GM12865 (cell line): ENCODE data around the gene SLC7A10.
"Not testable (repeated sequence)": the region's sequence is repeated elsewhere in the genome, so short reads cannot be mapped to it uniquely, and the experiment has no call there.

Experiments used
- DNase-seq: peaks from one replicate; pipeline ENCODE4 v3.0.0; 2010; ENCODE audit warnings: low read depth
- H3K4me3 ChIP-seq: 2 replicates; pipeline ENCODE4 v1.5.1; 2011; ENCODE audit warnings: mild to moderate bottlenecking, low read depth, low read length, control low read depth
- TF ChIP-seq, protein P1 (sequence below): IDR thresholded peaks from 2 replicates; pipeline ENCODE4 v1.5.1; 2011; ENCODE audit warnings: low read length, control low read depth, low read depth, inconsistent platforms; ENCODE audit not compliant: insufficient read depth; ENCODE audit errors: missing control alignments

The SLC7A10 gene

DNA sequence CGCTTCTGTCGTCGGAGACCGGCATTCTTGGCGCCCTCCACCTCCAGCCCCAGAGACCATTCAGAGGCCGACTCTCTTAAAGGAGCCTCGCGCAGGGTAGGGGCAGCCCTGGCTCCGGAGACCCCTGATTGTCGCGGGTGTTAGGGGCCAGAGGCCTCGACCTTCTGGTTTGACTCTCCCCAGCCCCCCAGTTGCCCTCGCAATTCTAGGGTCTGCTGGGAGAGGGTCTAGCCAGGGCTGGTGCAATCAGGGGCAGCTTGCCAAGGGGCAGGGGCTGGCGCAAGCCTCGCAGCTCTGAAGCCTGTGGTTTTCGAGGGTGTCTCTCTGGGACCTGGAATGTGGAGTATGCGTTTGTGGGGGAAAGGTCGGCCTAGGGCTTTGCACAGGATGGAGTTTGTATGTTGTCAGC lies 1.6 kb upstream of the SLC7A10 start:
- no peak overlapping the region for H3K4me3 ChIP-seq
- TF ChIP-seq, protein P1, sequence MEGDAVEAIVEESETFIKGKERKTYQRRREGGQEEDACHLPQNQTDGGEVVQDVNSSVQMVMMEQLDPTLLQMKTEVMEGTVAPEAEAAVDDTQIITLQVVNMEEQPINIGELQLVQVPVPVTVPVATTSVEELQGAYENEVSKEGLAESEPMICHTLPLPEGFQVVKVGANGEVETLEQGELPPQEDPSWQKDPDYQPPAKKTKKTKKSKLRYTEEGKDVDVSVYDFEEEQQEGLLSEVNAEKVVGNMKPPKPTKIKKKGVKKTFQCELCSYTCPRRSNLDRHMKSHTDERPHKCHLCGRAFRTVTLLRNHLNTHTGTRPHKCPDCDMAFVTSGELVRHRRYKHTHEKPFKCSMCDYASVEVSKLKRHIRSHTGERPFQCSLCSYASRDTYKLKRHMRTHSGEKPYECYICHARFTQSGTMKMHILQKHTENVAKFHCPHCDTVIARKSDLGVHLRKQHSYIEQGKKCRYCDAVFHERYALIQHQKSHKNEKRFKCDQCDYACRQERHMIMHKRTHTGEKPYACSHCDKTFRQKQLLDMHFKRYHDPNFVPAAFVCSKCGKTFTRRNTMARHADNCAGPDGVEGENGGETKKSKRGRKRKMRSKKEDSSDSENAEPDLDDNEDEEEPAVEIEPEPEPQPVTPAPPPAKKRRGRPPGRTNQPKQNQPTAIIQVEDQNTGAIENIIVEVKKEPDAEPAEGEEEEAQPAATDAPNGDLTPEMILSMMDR: no peak
- no peak for DNase-seq

DNA sequence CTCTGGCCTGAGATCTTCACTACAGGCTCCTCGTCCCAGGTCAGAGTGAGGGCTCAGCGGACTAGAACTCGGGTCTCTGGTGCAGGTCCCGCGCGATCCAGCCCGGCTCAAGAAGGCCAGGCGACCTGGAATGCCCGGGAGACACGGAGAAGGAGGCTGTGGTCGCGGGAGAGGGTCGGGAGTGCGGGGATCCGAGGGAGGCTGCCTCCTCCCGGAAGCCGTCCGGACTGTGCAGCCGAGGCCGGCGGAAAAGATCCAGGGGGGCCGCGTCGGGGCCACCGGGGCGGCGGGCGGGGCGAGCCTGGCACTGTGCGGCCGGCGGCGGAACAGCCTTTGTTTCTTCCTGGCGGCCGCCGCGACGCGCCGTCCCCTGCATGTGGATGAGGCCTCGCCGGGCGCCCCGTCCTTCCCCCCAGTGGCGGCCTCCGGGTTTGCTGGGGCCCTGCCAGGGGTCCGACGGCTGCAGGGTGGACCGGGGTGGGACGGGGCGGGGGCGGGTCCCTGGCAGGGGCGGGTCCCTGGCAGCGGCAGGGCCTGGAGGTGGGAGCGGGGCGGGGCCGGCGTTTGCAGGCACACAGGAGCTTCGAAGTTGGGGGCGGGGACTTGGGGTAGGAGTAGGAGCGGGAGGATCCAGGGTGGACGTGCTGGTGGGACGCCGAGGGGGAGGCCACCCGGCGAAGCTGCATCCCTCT lies 1.0 kb upstream of the SLC7A10 start:
- TF ChIP-seq, protein P1: no peak
- H3K4me3 ChIP-seq: no peak overlapping the region
- no peak for DNase-seq

DNA sequence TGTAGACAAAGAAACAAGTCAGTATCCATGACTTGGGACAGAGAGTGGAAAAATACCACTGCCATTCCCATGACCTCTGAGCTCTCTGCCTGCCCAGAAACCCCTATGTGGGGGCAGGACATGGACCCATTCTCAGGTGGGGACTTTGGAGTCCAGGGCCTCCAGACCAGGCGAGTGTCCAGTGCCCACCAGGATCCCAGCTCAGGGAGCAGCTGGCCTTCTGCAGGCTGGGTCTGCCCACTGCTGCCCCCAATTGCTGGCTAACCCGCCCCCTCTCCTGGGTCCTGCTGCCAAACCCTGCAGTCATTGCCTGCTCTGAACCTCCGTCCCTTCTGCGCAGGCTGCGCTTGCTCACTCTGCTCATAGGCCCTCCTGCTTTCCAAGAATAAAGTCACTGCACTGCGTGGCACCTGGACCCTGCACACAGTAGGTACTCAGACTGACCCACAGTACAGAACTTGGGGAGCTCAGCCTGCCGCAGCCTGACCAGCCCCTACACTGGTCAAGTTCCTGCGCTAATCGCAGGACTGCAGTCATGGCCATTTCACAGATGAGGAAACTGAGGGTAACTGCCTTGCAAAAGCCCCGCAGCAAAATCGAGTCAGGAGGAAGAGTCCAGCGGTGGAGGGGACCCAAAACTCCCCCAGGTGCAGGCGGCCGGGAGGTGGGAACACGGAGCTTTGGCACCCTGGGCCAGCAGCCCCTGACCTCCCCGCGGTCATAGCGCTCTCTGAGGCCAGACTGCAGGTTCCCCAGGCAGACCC lies 774 bp downstream of the SLC7A10 start:
- no peak for DNase-seq
- no peak overlapping the region for H3K4me3 ChIP-seq
- TF ChIP-seq, protein P1: no peak

DNA sequence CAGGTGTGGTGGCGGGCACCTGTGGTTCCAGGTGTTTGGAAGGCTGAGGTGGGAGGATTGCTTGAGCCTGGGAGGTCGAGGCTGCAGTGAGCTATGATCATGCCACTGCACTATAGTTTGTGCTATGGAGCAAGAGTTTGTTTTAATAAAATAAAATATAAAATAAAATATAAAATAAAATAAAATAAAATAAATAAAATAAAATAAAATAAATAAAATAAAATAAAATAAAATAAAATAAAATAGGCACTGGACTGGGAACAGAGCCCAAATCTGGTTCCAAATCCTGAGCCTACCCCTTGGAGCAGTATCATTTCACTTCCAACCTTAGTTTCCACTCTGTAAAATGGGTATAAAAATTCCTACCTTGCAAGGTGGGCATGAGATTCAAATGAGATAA lies 3.4 kb downstream of the SLC7A10 start:
- DNase-seq, H3K4me3 ChIP-seq: not testable (repeated sequence)

DNA sequence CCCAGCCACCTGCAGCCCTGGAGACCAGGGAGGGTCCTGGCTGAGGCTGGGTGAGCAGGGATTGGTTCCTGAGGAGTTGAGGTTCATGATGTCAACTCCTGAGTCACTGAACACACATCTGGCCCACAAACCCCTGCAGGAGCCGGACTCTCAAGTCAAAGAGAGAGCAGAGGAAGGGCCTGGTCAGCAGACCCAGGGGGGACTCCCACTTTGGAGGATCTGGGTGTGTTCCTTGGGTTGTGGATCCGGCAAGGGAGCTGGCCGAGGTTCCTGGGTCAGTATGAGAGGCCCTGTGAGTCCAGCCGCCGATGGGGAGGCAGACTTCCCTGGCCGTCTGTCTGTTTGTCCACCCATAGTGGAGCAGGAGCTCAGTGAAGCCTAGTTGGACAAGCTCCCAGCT lies 4.0 kb downstream of the SLC7A10 start:
- no peak overlapping the region for H3K4me3 ChIP-seq
- DNase-seq: no peak
- TF ChIP-seq, protein P1: no peak

DNA sequence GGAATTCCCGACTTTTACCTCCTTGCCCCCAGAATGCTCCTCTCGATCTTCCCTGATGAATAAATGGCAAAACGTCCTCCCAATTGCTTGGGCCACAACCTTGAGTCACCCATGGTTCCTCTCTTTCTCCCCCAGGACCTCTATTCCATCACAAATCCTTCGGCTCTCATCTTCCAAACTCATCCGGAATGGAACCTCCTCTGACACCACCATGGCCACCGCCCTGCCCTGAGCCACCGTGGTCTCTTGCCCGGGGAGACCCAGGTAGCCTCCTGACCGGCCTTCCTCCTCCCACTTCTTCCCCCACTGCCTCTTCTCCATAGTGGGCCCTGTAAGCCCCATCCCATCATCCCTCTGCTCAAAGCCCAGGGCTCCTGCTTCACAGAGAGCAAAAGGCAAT lies 4.9 kb downstream of the SLC7A10 start:
- no peak for DNase-seq
- TF ChIP-seq, protein P1: no peak
- H3K4me3 ChIP-seq: no peak overlapping the region

DNA sequence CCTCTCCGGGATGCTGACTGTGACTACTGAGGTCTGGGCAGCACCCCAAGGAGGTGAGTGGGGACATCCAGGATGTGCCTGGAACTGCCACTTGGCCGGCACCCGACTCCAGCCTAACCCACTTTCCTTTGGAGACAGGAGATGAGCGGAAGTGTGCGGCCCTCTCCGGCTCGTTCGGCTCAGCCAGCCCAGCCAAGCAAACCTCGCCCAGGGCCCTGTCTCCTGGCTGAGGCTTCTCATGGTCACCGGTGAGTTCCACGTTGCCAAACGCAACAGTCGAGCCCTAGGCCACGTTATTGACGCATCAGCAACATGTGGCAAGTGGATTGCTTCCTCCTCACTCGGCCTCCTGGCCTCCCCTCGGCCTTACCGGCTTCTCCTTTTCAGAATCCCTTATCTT lies 5.5 kb downstream of the SLC7A10 start:
- DNase-seq: no peak
- TF ChIP-seq, protein P1: no peak

More for the DNA sequence above, 5.5 kb downstream of the SLC7A10 start:
- no peak overlapping the region for H3K4me3 ChIP-seq
